ENCODE data around the gene CDC37.
A peak's percentile ranks its signal among the peaks of the same experiment; 100 is the strongest.
"Not testable (repeated sequence)": the region's sequence is repeated elsewhere in the genome, so short reads cannot be mapped to it uniquely, and the experiment has no call there.

CDC37 gene

DNA sequence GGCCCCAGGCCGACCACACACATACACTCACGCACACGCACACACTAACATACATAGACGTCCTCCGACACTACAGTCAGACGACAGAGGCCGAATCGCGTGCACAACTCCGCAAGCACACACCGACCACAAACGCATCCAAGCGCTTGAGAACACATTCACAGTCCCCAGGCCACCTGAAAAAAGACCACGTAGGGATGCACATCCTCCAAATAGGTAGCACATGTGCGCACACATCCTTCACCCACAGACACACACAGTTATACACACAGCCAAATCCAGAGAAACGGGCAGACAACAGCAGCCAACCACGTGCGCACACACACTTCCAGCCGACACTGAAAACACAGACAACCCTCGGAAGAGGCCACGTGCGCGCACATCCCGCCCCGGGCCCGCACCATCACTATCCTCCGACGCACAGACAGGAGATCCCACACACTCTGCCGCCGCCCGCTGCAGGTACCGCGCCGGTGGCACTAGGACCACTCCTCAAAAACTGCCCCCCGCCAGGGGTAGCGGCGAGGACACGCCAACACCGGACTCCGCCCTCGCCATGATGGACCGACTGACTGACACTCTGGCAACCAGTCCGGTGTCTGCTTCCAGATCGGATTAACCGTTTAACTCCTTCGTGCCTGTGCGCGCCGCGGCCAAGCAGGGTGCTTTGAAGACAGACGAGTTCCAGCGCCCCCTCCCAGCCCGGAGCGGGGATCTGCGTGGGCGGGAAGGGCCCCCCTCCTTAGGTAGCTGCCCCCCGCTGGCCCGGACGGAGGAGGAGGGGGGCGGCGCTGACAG is 16.5 kb upstream of the CDC37 start:
- DNase-seq = peak; percentile 93

DNA sequence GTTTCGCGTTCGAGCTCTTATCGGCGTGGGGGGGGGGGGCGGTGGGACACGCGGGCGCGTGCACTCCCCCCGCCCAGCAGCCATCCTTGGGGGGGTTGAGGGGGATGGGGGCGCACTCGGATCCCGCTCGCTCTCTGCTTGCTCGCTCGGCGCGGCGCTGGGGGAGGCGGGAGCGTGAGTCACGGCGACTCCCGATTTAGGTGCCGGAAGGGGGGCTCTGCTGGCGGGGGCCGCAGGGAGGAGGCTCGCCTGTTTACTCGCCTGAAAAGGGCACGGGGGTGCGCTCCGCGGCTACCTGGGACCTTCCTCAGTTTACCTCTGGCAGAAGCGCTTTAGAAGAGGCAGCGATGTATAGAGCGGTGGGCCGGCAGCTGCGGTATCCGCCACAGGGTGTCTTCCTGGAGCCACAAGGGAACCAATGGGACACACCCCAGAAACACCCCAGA is 15.9 kb upstream of the CDC37 start:
- no peak for DNase-seq

DNA sequence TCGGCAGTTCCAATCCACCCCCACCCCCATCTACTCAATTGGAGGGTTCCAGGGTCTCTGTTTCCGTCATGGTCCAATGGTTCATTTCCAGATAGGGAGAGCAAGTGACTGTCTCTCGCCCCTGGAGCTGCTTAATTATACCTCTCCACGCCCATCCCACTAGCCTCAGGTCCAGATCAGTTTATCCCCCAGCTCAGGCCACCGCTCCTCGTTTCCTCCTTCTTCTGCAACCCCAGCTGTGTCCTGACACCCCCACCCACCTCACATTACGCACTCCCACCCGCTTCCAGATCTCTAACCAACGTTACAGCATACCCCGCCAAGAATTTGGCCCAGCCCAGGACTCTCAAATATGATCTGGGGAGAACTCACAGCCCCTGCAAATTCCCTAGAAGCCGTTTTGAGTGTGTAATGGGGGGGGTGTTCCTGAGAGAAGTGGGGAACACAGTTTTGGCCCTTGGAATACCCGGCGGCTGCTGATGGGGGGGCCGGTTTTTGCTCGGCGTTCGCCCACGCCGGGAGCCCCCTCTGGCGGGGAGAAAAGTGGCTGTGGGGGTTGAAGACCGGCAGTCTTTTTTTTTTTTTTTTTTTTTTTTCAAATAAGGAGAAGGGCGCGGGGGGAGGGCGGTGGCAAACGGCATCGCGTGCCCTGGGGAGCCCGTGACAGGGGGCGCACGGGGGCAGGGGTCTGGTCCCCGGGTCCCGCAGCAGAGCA is 15.3 kb upstream of the CDC37 start:
- DNase-seq = no peak

DNA sequence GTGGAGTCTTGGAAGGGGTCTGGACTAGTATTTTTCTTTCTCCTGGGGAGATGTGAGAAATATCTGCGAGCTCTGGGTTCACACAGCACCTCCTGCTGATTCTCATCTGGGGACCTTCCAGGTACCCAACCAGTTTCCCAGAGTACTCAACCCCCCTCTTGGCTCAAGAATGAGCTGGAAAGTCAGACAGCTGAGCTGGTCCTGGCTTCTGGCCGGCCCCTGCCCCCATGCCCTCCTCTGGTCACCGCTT is 14.8 kb upstream of the CDC37 start:
- DNase-seq = no peak

DNA sequence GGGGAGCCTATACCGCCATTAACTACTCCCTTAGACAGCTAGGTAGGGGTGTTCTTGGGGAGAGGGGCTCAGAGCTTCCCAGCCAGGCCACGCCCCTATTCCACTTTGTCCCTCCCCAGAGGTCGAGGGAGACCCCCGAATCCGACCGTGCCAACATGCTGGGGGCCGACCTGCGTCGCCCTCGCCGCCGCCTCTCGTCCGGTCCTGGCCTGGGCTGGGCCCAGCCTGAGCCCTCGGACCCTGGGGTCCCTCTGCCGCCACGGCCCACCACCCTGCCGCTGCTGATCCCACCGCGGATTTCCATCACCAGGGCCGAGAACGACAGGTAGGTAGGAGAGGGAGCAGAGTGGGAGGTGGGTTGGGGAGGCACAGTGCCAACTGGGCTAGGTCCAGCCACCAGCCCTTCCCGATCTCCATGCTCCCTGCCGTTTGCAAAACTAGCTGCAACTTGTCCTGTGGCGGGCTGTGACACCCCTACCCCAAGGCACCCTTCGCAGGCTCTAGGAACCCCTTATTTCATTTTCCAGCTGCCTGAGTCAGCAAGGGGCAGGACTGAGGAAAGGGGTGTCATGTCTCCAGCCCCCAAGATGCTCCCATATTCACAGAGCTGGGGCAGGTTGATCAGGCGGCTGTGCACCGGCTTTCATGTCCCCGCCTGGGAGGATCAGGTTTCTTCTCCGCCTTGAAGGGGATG is 14.3 kb upstream of the CDC37 start:
- DNase-seq = no peak

DNA sequence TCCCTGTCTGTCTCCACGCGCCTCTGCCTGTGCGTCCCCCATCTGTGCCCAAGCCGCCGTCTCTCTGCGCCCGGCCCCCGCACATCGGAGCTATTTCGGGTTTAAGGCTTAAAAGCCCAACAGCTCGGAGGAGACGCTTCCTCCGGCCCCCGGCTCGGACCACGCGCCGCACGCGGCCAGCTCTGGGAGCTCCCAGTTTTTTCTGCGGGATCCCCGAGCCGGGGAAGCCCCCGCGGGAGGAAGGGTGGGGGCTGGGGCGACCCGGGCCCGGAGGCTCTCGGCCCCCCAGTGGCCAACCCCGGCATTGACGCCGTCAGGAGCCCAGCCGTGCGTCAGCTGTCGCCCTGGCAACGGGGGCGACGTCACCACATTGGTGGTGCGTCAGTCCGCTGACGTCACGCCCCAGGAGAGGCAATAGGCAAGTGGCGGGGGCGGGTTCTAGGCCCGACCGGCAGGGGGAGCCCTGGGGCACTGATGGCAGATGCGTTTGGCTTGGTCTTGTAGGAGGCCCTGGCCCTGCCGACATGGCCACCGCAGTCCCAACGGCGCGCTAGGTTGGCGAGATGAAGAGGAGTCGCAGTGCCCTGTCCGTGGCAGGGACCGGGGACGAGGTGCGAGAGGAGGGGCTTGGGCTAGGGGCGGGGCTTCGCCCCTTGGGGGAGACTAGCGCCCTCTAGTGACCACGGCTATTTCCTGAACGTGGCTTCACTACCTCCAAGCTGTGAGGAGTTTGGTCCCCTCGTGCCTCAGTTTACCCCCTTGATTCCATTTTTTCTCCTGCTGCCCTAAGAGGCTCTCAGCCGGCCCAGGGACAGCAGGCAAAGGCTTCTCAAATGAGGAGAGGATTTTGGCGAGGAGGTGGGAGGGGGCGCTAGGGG is 13.3 kb upstream of the CDC37 start:
- DNase-seq = peak; percentile 87

DNA sequence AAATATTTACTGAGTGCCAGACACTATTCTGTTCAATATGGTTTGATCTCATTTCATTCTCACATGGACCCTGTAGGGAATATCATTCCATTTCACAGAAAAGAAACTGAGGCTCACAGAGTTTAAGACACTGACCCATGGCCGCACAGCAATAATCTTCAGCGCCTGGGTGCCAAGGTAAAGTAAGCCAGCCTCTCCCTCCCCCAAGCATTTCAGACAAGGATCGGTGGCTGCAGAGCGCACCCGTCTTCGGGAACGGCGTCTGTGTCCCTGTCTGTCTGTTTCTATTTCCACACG is 12.7 kb upstream of the CDC37 start:
- DNase-seq = no peak

DNA sequence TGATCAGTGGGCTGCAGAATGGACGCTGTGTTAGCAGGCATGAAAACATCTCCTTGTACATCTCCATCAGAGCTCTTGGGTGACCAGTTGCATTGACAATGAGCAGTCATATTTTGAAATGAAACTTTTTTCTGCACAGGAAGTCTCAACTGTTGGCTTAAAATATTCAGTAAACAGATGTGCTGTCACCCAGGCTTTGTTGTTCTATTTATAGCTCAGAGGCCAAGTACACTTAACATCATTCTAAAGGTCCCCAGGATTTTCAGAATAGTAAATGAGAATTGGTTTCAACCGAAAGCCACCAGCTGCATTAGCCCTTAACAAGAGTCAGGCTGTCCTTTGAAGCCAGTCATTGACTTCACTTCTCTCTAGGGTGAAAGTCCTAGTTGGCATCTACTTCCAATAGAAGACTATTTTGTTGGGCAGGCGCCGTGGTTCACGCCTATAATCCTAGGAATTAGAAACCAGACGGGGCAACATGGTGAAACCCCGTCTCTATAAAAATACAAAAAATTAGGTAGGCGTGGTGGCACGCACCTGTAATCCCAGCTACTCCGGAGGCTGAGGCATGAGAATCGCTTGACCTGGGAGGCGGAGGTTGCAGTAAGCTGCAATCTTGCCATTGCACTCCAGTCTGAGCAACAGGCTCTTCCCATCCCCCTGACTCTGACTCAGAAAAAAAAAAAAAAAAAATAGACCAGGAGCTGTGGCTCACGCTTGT is 9.1 kb upstream of the CDC37 start:
- peak; percentile 69 for DNase-seq

DNA sequence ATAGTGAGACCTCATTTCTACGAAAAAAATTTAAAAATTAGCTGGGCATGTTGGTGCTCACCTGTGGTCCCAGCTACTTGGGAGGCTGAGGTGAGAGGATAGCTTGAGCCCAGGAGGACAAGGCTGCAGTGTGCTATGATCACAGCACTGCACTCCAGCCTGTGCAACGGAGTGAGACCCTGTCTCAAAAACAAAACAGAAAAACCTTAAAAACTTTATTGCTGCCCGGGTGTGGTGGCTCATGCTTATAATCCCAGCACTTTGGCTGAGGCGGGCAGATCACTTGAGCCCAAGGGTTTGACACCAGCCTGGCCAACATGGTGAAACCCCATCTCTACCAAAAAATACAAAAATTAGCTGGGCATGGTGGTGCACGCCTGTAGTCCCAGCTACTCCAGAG is 7.9 kb upstream of the CDC37 start:
- not testable (repeated sequence) for DNase-seq

DNA sequence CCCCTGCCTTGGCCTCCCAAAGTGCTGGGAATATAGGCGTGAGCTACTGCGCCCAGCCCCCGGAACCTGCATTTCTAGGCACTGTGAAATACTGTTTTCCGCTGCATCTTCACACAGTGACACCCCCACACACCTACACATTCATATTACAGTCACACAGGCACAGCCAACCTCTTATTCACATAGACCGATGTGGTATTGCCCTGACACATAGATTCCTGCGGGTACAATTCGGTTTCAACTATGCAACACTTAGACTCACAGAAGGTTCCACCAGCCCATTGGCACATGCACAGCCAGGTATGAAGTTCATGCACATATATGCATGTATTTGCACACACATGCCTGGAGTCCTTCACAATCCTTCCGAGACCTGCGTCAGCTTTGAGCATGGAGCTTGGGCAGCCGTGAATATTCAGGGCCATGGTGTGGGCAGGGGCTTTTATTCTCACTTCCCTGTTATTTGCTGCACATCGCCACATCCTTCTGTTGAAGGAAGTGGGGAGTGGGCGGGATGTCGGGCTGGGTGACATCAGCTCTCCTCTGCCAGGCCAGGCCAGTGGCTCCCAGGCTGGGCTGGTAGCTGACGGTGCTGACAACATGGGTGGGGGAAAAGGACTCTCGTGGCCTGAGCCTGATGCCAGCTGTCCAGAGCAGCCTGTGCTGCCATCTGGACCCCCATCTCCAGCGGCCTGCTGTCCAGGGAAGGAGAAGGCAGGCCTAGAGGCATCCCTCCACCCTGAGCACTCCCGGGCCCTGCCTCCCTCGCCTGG is 5.4 kb upstream of the CDC37 start:
- no peak for DNase-seq

DNA sequence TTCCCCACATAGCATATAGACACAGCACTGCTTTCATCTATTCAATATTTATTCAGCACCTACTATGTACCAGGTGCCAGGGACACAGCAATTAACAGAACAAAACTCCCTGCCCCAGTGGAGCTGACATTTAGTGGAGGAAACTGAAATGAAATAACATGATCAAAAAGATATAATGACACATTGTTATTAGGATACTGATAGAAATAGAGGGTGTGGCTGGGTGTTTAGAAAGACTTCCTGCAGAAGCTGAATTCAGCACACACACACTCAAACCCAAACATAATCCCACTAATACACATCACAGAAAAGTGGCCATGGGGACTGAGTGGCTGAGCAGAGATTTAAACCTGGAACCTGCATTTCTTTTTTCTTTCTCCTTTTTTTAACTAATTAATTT is 3.8 kb upstream of the CDC37 start:
- DNase-seq = no peak

DNA sequence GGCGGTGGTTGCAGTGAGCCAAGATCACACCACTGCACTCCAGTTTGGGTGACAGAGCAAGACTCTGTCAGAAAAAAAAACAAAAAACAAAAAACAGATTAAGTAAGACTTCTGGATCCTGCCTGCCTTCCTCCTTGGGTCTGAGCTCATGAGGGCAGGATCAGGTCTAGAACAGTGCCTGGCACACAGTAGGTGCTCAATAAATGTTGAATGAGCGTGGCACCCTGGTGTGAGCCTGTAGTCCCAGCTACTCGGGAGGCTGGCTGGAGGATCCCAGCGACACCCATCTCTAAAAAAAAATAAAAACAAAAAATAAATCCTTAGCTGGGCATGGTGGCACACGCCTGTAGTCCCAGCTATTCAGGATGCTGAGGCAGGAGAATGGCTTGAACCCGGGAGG is 2.8 kb upstream of the CDC37 start:
- no peak for DNase-seq

DNA sequence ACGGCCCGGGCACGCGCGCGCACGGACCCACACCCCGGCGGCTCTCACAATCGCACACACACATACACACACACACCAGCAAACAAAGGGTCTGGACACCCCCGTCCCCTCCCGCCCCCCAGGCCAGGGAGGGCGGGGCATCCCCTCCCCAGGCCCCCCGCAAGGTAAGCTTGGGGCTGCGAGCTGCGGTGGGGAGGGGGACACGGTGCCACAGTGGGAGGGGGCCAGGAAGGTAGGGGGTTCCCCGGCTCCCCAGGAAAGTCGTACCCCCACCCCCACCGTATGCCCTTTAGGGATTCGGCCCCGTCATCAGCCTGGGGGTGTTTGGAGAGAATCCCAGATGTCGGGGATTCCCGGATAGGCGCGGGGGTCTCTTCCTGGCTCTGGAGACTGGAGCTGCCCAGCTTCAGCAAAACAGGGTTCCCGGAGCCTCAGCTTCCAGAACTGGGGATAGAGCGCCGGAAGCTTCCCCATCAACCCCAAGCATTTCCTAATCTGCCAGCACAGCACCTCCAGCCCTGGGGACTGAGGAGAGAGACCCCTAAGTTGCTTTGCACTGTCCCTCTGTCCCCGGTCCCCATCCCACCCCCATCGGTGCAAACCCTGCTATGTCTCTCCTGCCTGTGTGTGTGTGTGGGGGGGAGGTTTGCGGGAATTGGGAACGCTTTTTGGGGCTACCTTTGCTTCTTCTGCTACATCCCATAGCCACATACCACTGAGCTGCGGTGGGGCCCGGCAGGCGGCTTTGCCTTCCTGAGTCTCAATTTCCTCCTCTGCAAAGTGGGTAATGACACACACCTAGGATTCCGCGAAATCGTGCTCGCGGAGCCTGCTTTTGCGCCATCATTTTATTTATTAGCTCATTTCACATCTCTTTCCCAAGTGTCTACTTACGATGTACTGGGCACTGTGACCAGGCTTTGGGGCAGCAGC is 1.8 kb upstream of the CDC37 start:
- DNase-seq = no peak

DNA sequence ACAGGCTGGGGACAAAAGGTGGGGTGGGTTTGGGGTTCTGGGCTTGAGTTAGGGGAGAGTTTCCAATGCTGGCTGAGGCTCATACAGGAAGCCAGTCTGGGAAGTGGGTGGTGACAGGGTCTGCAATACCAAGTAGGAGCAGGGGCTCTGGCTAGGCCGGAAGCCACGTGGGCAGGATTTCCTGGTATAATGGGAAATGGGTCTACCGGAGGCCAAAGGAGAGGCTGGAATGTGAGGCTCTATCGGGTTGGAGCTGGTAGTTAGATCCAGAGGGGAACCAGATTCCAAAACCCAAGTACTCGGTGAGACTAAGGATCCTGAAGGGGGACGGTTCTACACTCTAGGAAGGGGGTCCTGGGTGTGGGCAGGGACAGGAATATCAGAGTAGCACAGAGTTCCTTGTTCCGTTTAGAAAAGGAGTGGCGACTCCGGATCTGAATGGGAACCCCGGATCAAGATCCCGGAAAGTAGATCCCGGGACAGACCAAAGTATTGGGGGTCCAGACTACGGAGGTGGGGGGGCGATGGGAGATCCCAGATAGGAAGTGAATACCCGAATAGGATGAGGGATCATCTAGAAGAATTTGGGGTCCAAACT is 802 bp downstream of the CDC37 start:
- no peak for DNase-seq

DNA sequence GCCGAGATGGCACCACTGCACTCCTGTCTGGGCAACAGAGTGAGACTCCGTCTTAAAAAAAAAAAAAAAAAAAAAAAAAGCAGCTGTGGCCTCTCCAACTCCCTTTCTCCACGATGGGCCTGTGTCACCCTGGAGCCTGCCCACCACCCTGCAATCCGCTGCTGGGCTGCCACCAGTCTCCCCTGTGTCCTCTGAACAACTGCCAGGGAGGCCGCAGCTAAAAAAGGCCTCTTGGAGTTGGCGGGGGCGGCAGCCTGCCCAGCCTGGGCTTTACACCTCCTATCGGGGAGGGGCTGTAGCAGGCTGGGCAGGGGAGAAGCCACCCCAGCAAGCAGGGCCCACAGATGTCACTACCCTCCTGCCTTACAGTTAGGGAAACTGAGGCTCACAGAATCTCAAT is 3.5 kb downstream of the CDC37 start:
- DNase-seq = no peak

DNA sequence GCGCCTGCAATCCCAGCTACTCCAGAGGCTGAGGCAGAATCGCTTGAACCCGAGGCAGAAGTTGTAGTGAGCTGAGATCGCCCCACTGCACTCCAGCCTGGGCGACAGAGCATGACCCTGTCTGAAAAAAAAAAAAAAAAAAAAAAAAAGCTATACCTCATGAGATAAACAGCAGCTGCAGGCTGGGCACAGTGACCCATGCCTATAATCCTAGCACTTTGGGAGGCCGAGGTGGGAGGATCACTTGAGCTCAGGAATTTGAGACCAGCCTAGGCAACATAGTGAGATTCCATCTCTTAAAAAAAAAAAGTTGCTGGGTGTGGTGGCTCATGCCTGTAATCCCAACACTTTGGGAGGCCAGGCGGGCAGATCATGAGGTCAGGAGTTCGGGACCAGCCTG is 4.0 kb downstream of the CDC37 start:
- DNase-seq = not testable (repeated sequence)

DNA sequence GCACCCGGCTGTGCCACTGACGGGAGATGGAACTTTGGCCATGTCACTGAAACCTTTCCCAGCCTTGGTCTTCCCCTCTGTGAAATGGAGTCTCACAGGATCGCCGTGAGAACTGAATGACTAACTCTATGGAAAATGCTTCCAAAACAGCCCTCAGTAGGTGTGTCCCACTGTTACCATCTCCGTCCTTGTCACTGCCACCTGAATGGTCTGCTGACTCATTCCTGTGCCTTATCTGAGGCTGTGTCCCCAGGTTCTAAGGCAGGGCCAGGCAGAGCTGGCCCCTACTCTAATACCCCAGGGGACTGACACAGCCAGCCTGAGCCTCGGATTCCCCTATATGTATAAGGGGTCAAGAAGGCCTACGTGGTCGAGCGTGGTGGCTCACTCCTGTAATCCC is 4.5 kb downstream of the CDC37 start:
- no peak for DNase-seq

DNA sequence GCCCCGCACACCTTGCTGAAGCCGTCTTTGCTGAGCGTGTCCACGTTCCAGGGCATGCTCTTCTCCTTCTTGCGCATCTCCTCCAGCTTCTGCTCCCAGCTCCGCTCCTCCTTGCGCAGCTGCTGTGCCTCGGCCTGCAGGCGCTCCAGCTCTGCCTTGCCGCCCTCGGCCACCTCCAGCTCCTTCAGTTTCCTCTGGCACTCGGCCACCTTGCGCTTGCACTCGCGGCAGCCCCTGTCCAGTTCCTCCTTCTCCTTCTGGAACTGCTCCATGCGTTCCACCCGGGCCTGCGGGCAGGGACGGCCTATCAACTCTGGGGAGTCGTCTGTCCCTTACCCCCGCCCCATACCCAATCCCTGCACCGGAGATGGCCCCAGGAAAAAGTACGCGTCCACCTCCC is 7.4 kb downstream of the CDC37 start:
- no peak for DNase-seq

DNA sequence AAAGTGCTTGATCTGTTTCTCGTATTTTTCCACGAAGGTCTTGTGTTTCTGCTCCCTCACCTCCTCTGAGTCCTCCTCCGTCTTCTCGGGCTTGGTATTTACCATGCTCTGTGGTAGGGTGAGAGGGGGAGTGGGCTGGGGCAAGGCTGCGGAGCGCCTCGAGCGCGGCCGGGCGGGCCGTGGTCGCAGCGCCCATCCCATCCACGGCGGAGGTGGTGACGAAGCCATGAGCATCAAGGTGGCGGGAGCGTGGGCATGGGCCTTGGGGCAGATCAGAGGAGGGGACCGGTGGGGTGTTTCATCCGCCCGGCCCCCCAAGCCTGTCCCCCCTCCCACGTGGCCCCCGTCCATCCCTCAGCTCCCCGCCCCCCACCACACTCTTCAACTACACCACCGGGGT is 7.9 kb downstream of the CDC37 start:
- DNase-seq = no peak

DNA sequence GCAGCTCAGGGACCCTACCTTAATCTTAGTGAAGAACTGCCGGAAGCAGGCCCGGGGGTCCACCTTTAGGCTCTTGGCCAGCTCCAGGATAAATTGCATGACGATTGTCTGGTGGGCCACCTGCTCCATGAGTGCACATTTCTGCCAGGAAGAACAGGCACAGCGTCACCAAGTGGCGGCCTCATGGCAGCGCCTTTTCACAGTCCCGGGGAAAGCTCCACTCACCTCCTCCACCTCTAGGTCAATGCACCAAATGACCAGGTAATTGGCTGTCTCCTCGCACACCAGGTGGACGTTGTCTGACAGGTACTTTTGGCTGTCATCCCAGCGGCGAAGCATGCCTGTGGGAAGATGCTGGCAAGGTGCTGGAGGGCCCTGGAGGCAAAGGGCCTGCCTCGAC is 8.3 kb downstream of the CDC37 start:
- no peak for DNase-seq
